ENCODE measurements around the gene CERS1.
A peak's percentile ranks its signal among the peaks of the same experiment; 100 is the strongest.

CERS1 gene

GRCh38 chr19:18860302-18860700, 35.7 kb downstream of the CERS1 start:
- no peak for TF ChIP-seq CTCF (conservative IDR thresholded peaks at IDR 0.05; ENCODE audit: low read depth, low read length)
- DNase-seq (ENCODE audit: low read depth): no peak
- no peak overlapping the region for H3K4me3 ChIP-seq (ENCODE audit: low read depth, low read length)

- no peak for TF ChIP-seq CTCF (conservative IDR thresholded peaks at IDR 0.05; ENCODE audit: low read depth, low read length)
- H3K4me3 ChIP-seq (ENCODE audit: low read depth, low read length): no peak overlapping the region
- no peak for DNase-seq (ENCODE audit: low read depth)
Observed at GRCh38 chr19:18859676-18860301, 36.2 kb downstream of the CERS1 start.

- TF ChIP-seq CTCF (conservative IDR thresholded peaks at IDR 0.05; ENCODE audit: low read depth, low read length): no peak
- no peak overlapping the region for H3K4me3 ChIP-seq (ENCODE audit: low read depth, low read length)
- no peak for DNase-seq (ENCODE audit: low read depth)
Observed at GRCh38 chr19:18858906-18859646, 36.9 kb downstream of the CERS1 start.

GRCh38 chr19:18857223-18857622, 38.7 kb downstream of the CERS1 start:
- no peak for DNase-seq (ENCODE audit: low read depth)
- H3K4me3 ChIP-seq (ENCODE audit: low read depth, low read length): no peak overlapping the region
- no peak for TF ChIP-seq CTCF (conservative IDR thresholded peaks at IDR 0.05; ENCODE audit: low read depth, low read length)

- peak; percentile 76 for DNase-seq (ENCODE audit: low read depth)
- TF ChIP-seq CTCF (conservative IDR thresholded peaks at IDR 0.05; ENCODE audit: low read depth, low read length): peak; percentile 75
- H3K4me3 ChIP-seq (ENCODE audit: low read depth, low read length): no peak overlapping the region
Observed at GRCh38 chr19:18856385-18857126, 39.4 kb downstream of the CERS1 start.

- no peak for TF ChIP-seq CTCF (conservative IDR thresholded peaks at IDR 0.05; ENCODE audit: low read depth, low read length)
- no peak overlapping the region for H3K4me3 ChIP-seq (ENCODE audit: low read depth, low read length)
- DNase-seq (ENCODE audit: low read depth): no peak
Observed at GRCh38 chr19:18855647-18856384, 40.1 kb downstream of the CERS1 start.
